ENCODE data around the gene KATNAL1.

Gene KATNAL1

GRCh38 chr13:30163441-30163840 is 143.9 kb downstream of the KATNAL1 start:
- no peak for DNase-seq (ENCODE audit: low spot score)

GRCh38 chr13:30159446-30159839 is 147.9 kb downstream of the KATNAL1 start:
- DNase-seq (ENCODE audit: low spot score): no peak

- DNase-seq (ENCODE audit: low spot score): no peak
These were observed 148.4 kb downstream of the KATNAL1 start for GRCh38 chr13:30158774-30159445.

GRCh38 chr13:30157616-30157993 is 149.7 kb downstream of the KATNAL1 start:
- DNase-seq (ENCODE audit: low spot score): no peak

GRCh38 chr13:30156826-30157615 is 150.3 kb downstream of the KATNAL1 start:
- DNase-seq (ENCODE audit: low spot score): no peak

GRCh38 chr13:30156270-30156669 is 151.1 kb downstream of the KATNAL1 start:
- no peak for DNase-seq (ENCODE audit: low spot score)

- no peak for DNase-seq (ENCODE audit: low spot score)
These were observed 152.4 kb downstream of the KATNAL1 start for GRCh38 chr13:30154931-30155330.

- no peak for DNase-seq (ENCODE audit: low spot score)
These were observed 152.8 kb downstream of the KATNAL1 start for GRCh38 chr13:30154531-30154930.

- no peak for DNase-seq (ENCODE audit: low spot score)
These were observed 153.6 kb downstream of the KATNAL1 start for GRCh38 chr13:30153545-30154426.
